IMR-90 (cell line): ENCODE results near the gene MAGI1. TPM values are rescaled to one million over a fixed set of nuclear protein-coding genes. Genes with fewer than 3 reads are reported as not detected.

Experiments
- ATAC-seq: fragments of 200-7000 bp; cut with Tn5 transposase; 2 replicates; pipeline ENCODE4 v1.9.1; 2020; ENCODE audit warnings: low read depth, mild to moderate bottlenecking, moderate library complexity
- BruUV-seq: library from RNA; stranded (reverse); fragments of 400-500 nt; replicated peaks from 2 replicates; lab custom pipeline; 2021; lab: Mats Ljungman, UMichigan
- CTCF ChIA-PET: fragments of 300-600 bp; formaldehyde crosslinking; extraction: SDS; loops from one replicate; lab custom pipeline; 2021; ENCODE audit warnings: antibody characterized with exemption; lab: Yijun Ruan, JAX
- POLR2A ChIA-PET: fragments of 300-600 bp; sonication (Branson Sonifier 250); formaldehyde crosslinking; loops from one replicate; lab custom pipeline; 2022; ENCODE audit warnings: antibody characterized with exemption; ENCODE audit not compliant: unreplicated experiment; lab: Charles Lee
- DNase-seq: peaks from one replicate; pipeline ENCODE4 v3.0.0; 2013
- H2AFZ ChIP-seq: replicated peaks from 2 replicates; pipeline ENCODE3; 2013; ENCODE audit warnings: low read length, mild to moderate bottlenecking; ENCODE audit not compliant: poor library complexity
- H2AK5ac ChIP-seq: 2 replicates; pipeline ENCODE4 v1.6.1; 2013; ENCODE audit warnings: low read depth, low read length, inconsistent platforms
- H2AK9ac ChIP-seq: replicated peaks from 2 replicates; pipeline ENCODE3; 2013; ENCODE audit warnings: mild to moderate bottlenecking, low read depth, low read length, moderate library complexity; ENCODE audit not compliant: poor library complexity
- H2BK120ac ChIP-seq: 2 replicates; pipeline ENCODE4 v1.6.1; 2013; ENCODE audit warnings: low read depth, low read length, inconsistent platforms
- H2BK15ac ChIP-seq: 3 replicates; pipeline ENCODE4 v1.6.1; 2013; ENCODE audit warnings: low read depth, low read length, inconsistent platforms
- H2BK20ac ChIP-seq: 2 replicates; pipeline ENCODE4 v1.6.1; 2013; ENCODE audit warnings: low read depth, mild to moderate bottlenecking, inconsistent platforms, low read length, moderate library complexity
- H2BK5ac ChIP-seq: 2 replicates; pipeline ENCODE4 v1.6.1; 2013; ENCODE audit warnings: mild to moderate bottlenecking, low read depth, low read length, inconsistent platforms; ENCODE audit not compliant: poor library complexity, severe bottlenecking
- H3K14ac ChIP-seq: replicated peaks from 2 replicates; pipeline ENCODE4 v1.6.1; 2013; ENCODE audit warnings: low read depth, low read length, inconsistent platforms
- H3K18ac ChIP-seq: 2 replicates; pipeline ENCODE4 v1.6.1; 2013; ENCODE audit warnings: low read depth, low read length, control low read depth
- H3K23ac ChIP-seq: 2 replicates; pipeline ENCODE4 v1.6.1; 2013; ENCODE audit warnings: low read depth, low read length, inconsistent platforms
- H3K27ac ChIP-seq: 2 replicates; pipeline ENCODE4 v1.5.1; 2013; ENCODE audit warnings: mild to moderate bottlenecking, control low read depth, low read length; ENCODE audit not compliant: insufficient read depth
- H3K27me3 ChIP-seq: 2 replicates; pipeline ENCODE4 v1.6.1; 2013; ENCODE audit warnings: low read length; ENCODE audit not compliant: control insufficient read depth, insufficient read depth
- H3K36me3 ChIP-seq: 2 replicates; pipeline ENCODE4 v1.6.1; 2013; ENCODE audit warnings: low read length, mixed read lengths; ENCODE audit not compliant: control insufficient read depth, insufficient read depth
- H3K4ac ChIP-seq: 2 replicates; pipeline ENCODE4 v1.6.1; 2013; ENCODE audit warnings: low read depth, low read length, inconsistent platforms
- H3K4me1 ChIP-seq: 2 replicates; pipeline ENCODE4 v1.6.1; 2013; ENCODE audit warnings: low read length, mixed read lengths; ENCODE audit not compliant: control insufficient read depth, insufficient read depth
- H3K4me2 ChIP-seq: 2 replicates; pipeline ENCODE4 v1.6.1; 2013; ENCODE audit warnings: low read depth, mild to moderate bottlenecking, control low read depth, low read length, moderate library complexity
- H3K4me3 ChIP-seq: 2 replicates; pipeline ENCODE4 v1.5.1; 2013; ENCODE audit warnings: low read depth, mild to moderate bottlenecking, control low read depth, low read length, moderate library complexity; ENCODE audit not compliant: insufficient read depth
- H3K56ac ChIP-seq: 2 replicates; pipeline ENCODE4 v1.6.1; 2013; ENCODE audit warnings: low read length, inconsistent platforms; ENCODE audit not compliant: insufficient read depth; ENCODE audit errors: extremely low read depth
- H3K79me1 ChIP-seq, 2 experiments: 2 replicates each; pipeline ENCODE4 v1.6.1; 2013; ENCODE audit warnings: low read length in 2 of 2, inconsistent platforms in 1 of 2, low read depth in 1 of 2
- H3K9ac ChIP-seq: 2 replicates; pipeline ENCODE4 v1.6.1; 2013; ENCODE audit warnings: low read depth, low read length, control low read depth
- H3K9me1 ChIP-seq: 2 replicates; pipeline ENCODE4 v1.6.1; 2013; ENCODE audit warnings: low read length, inconsistent platforms; ENCODE audit not compliant: insufficient read depth
- H3K9me3 ChIP-seq: 2 replicates; pipeline ENCODE4 v1.6.1; 2013; ENCODE audit warnings: low read length; ENCODE audit not compliant: control insufficient read depth, insufficient read depth
- H4K20me1 ChIP-seq: 2 replicates; pipeline ENCODE4 v1.6.1; 2013; ENCODE audit warnings: low read length, inconsistent platforms; ENCODE audit not compliant: insufficient read depth
- H4K5ac ChIP-seq: 2 replicates; pipeline ENCODE4 v1.6.1; 2013; ENCODE audit warnings: mild to moderate bottlenecking, low read depth, low read length, control low read depth
- H4K8ac ChIP-seq, 2 experiments: 2 replicates each; pipeline ENCODE4 v1.6.1; 2013; ENCODE audit warnings: low read depth in 2 of 2, low read length in 2 of 2, control low read depth in 1 of 2, inconsistent platforms in 1 of 2
- H4K91ac ChIP-seq: 2 replicates; pipeline ENCODE4 v1.6.1; 2013; ENCODE audit warnings: low read depth, low read length, inconsistent platforms; ENCODE audit not compliant: insufficient read depth
- BHLHE40 ChIP-seq: fragments of 150-350 bp; IDR thresholded peaks from 2 replicates; pipeline ENCODE4 v1.6.1; 2016; ENCODE audit warnings: mild to moderate bottlenecking, low read depth, low read length
- CEBPB ChIP-seq: IDR thresholded peaks from 2 replicates; pipeline ENCODE4 v1.6.1; 2012; ENCODE audit warnings: low read depth, low read length, improper control_type of control experiment
- CHD1 ChIP-seq: IDR thresholded peaks from 2 replicates; pipeline ENCODE4 v1.6.1; 2012; ENCODE audit warnings: low read depth, low read length, improper control_type of control experiment
- CTCF ChIP-seq: conservative IDR thresholded peaks from 2 replicates; pipeline ENCODE4 v1.5.1; 2012; ENCODE audit warnings: mild to moderate bottlenecking, low read depth, low read length, improper control_type of control experiment
- ELK1 ChIP-seq: fragments of 150-350 bp; IDR thresholded peaks from 2 replicates; pipeline ENCODE4 v1.6.1; 2016; ENCODE audit warnings: low read depth, mild to moderate bottlenecking, low read length, moderate library complexity, borderline replicate concordance
- FOS ChIP-seq: fragments of 150-350 bp; IDR thresholded peaks from 2 replicates; pipeline ENCODE4 v1.6.1; 2016; ENCODE audit warnings: low read depth, low read length
- MAFK ChIP-seq: IDR thresholded peaks from 2 replicates; pipeline ENCODE4 v1.6.1; 2012; ENCODE audit warnings: low read depth, low read length, improper control_type of control experiment
- MAZ ChIP-seq: IDR thresholded peaks from 2 replicates; pipeline ENCODE4 v1.6.1; 2012; ENCODE audit warnings: low read depth, mild to moderate bottlenecking, low read length, improper control_type of control experiment, moderate library complexity, borderline replicate concordance
- MXI1 ChIP-seq: IDR thresholded peaks from 2 replicates; pipeline ENCODE4 v1.6.1; 2012; ENCODE audit warnings: low read depth, mild to moderate bottlenecking, low read length, moderate library complexity, borderline replicate concordance
- NFE2L2 ChIP-seq: fragments of 150-350 bp; IDR thresholded peaks from 2 replicates; pipeline ENCODE4 v1.6.1; 2016; ENCODE audit warnings: low read depth, mild to moderate bottlenecking, low read length
- POLR2A ChIP-seq: IDR thresholded peaks from 2 replicates; pipeline ENCODE4 v1.6.1; 2012; ENCODE audit warnings: mild to moderate bottlenecking, low read depth, low read length
- RAD21 ChIP-seq: IDR thresholded peaks from 2 replicates; pipeline ENCODE4 v1.6.1; 2012; ENCODE audit warnings: low read length, improper control_type of control experiment
- RCOR1 ChIP-seq: IDR thresholded peaks from 2 replicates; pipeline ENCODE4 v1.6.1; 2012; ENCODE audit warnings: mild to moderate bottlenecking, low read length, improper control_type of control experiment; ENCODE audit not compliant: insufficient replicate concordance
- RFX5 ChIP-seq: IDR thresholded peaks from 2 replicates; pipeline ENCODE4 v1.8.0; 2012; ENCODE audit warnings: low read depth, mild to moderate bottlenecking, low read length, moderate library complexity
- SMC3 ChIP-seq: fragments of 150-350 bp; IDR thresholded peaks from 2 replicates; pipeline ENCODE4 v1.6.1; 2016; ENCODE audit warnings: low read depth, mild to moderate bottlenecking, antibody characterized with exemption, low read length, moderate library complexity
- USF2 ChIP-seq: fragments of 150-350 bp; IDR thresholded peaks from 2 replicates; pipeline ENCODE4 v1.6.1; 2017; ENCODE audit warnings: mild to moderate bottlenecking, antibody characterized with exemption, low read length, low read depth
- WGBS, 2 experiments: methylation state at CpG; one replicate each; pipeline versions ENCODE4 v1.1.5 to v1.1.7; 2013; ENCODE audit warnings: missing lambda C conversion rate in 2 of 2; ENCODE audit not compliant: insufficient read length in 1 of 2; ENCODE audit errors: extremely low coverage in 2 of 2; 5-methylcytosine and 5-hydroxymethylcytosine counted together
- dilution Hi-C: fragments of 300-500 bp; cut with HindIII; formaldehyde crosslinking; loops from one replicate; pipeline ENCODE4 v1.14.3; 2018; ENCODE audit warnings: low sequenced_read_pairs; ENCODE audit not compliant: unreplicated experiment
- in situ Hi-C: fragments of 300-500 bp; cut with MboI; formaldehyde crosslinking; loops from 3 replicates; pipeline ENCODE4 v1.14.3; 2019; ENCODE audit warnings: low sequenced_read_pairs, inconsistent platforms, mixed read lengths
- intact Hi-C: fragments of 100-400 bp; cut with micrococcal nuclease; formaldehyde crosslinking; loops from 2 replicates; pipeline ENCODE4 v1.10.0; 2022
- polyA plus RNA-seq, 3 experiments: library from polyadenylated mRNA; depleted of rRNA; stranded (reverse); fragments of >200 nt; gene quantifications; 2 replicates each; pipeline ENCODE4 v1.2.3, GENCODE V29; 2012; ENCODE audit warnings: low replicate concordance in 1 of 3
- total RNA-seq: library from RNA; depleted of rRNA; stranded (reverse); fragments of >200 nt; gene quantifications from 2 replicates; pipeline ENCODE4 v1.2.3, GENCODE V29; 2012

The MAGI1 gene
- total and polyA plus RNA-seq, 2 of the 4 experiments (the other 2 are of a cell fraction): 14.5 to 24.2 TPM

GRCh38 chr3:65362688-65363087 lies 676.0 kb downstream of the MAGI1 start:
- DNase-seq: no peak
- Histone ChIP-seq H4K20me1 (no peaks in the 10 kb centered on the region), H2AFZ (no peak overlapping the region), H3K79me1 (no peaks in the 10 kb centered on the region), H3K56ac (no peak overlapping the region), H3K18ac (no peak overlapping the region), H3K4ac (no peak overlapping the region), H3K9ac (no peak overlapping the region), H2BK15ac (no peak overlapping the region), H3K23ac (no peak overlapping the region), H2BK120ac (no peak overlapping the region), H3K9me3 (no peaks in the 10 kb centered on the region), H3K27ac (no peak overlapping the region), H3K27me3 (no peaks in the 10 kb centered on the region), H3K4me2 (no peak overlapping the region), H4K5ac (no peak overlapping the region), H4K91ac (no peak overlapping the region), H2BK5ac (no peak overlapping the region), H2BK20ac (no peak overlapping the region), H3K9me1 (no peaks in the 10 kb centered on the region; the same call in 1 of the 2 replicates), H3K14ac (no peak overlapping the region), H3K36me3 (peaks cover 11% of the 10 kb centered on the region), H2AK5ac (no peak overlapping the region), H2AK9ac (no peak overlapping the region), H3K4me3 (no peak overlapping the region), H4K8ac (no peak overlapping the region), H3K4me1 (no peaks in the 10 kb centered on the region)
- ATAC-seq: no peak
- in situ Hi-C loops (no loop called here), intact Hi-C loops (no loop called here), dilution Hi-C loops (no loop called here)
- TF ChIP-seq NFE2L2 (no peak), RFX5 (no peak), RCOR1 (no peak), ELK1 (no peak), CEBPB (no peak), RAD21 (no peak), BHLHE40 (no peak), POLR2A (no peak), MXI1 (no peak), SMC3 (no peak), MAZ (no peak), FOS (no peak), MAFK (no peak), CHD1 (no peak), CTCF (no peak), USF2 (no peak)
- POLR2A ChIA-PET: no interaction called here
- no CpG with 5 or more reads among the region's 1 CpG for WGBS, 2 experiments
- CTCF ChIA-PET: no interaction called here
- no TSS peak for BruUV-seq
